Left ventricle myocardium inferior (tissue), 1 donor: ENCODE results near the gene CSTB. TPM values are rescaled to one million over a fixed set of nuclear protein-coding genes. Genes with fewer than 3 reads are reported as not detected.
A peak's percentile ranks its signal among the peaks of the same experiment; 100 is the strongest.

Source experiments
- DNase-seq: peaks from one replicate; pipeline ENCODE4 v3.0.0-alpha.2; 2020
- H3K27ac ChIP-seq: fragments of 200-600 bp; replicated peaks from 2 replicates; pipeline ENCODE4 v1.8.0; 2021
- H3K27me3 ChIP-seq: fragments of 200-600 bp; 2 replicates; pipeline ENCODE4 v1.8.0; 2021; ENCODE audit warnings: low read depth
- H3K36me3 ChIP-seq: fragments of 200-600 bp; 2 replicates; pipeline ENCODE4 v1.8.0; 2021
- H3K4me1 ChIP-seq: fragments of 200-600 bp; 2 replicates; pipeline ENCODE4 v1.8.0; 2021
- H3K4me3 ChIP-seq: fragments of 200-600 bp; 2 replicates; pipeline ENCODE4 v1.8.0; 2021; ENCODE audit warnings: mild to moderate bottlenecking, moderate library complexity
- H3K9me3 ChIP-seq: fragments of 200-600 bp; replicated peaks from 2 replicates; pipeline ENCODE4 v1.8.0; 2021
- CTCF ChIP-seq: fragments of 200-600 bp; IDR thresholded peaks from 2 replicates; pipeline ENCODE4 v1.8.0; 2021; ENCODE audit warnings: antibody characterized with exemption, mild to moderate bottlenecking, borderline replicate concordance
- intact Hi-C: fragments of 100-400 bp; cut with micrococcal nuclease; formaldehyde crosslinking; loops from one replicate; pipeline ENCODE4 v1.11.0; 2022
- total RNA-seq: library from RNA; stranded (reverse); fragmentation: NEBNext Ultra II Directional; extraction: Animal tissue kit (Norgen Biotek cat#: 25700); gene quantifications from one replicate; pipeline ENCODE4 v1.2.1, GENCODE V29; 2021
- donor health status: DM: no; HTN: yes; CAD: no; lungs with severe emphysema.

The CSTB gene
- total RNA-seq, 1 donor from 2014 or later, result 40.6 TPM

- H3K9me3 ChIP-seq, result no peaks in the 10 kb centered on the region
- TF ChIP-seq CTCF, result no peak
- intact Hi-C loops, result no loop called here
- peaks cover 8% of the 10 kb centered on the region for H3K36me3 ChIP-seq
- H3K4me1 ChIP-seq, result peaks cover 59% of the 10 kb centered on the region
- no peaks in the 10 kb centered on the region for H3K27me3 ChIP-seq
- DNase-seq, result no peak
- H3K4me3 ChIP-seq, result no peak overlapping the region
- H3K27ac ChIP-seq, result peak overlapping the region; percentile 36
Measured at GRCh38 chr21:43734131-43734927, 41.8 kb downstream of the CSTB start.

DNA sequence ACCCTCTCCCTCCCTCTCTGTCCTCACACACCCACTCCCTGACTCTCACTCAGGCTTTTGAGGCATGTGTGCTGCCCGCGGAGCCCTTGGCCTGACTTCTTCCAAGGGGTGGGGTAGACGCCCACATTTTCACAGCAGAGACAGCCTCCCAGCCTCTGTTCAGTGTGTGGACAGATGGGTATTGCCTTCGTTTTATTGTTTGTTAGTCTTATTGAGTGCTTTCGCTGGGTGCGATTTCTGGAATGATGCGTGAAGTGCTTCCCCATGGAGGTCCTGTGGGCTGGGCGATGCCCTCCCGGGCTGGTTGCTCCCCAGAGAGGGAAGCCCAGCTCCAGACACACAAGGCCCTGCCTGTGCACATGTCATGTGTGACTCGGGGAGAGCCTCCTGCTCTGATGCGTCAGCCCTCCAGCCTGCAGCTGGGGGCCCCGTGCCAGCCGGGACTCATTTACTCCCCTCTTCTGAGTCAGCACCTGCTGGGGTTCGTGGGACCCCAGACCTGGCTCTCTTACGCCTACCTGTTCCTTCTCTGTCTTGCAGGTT, 42.5 kb downstream of the CSTB start:
- Histone ChIP-seq H3K27ac (no peak overlapping the region), H3K27me3 (no peaks in the 10 kb centered on the region), H3K9me3 (no peaks in the 10 kb centered on the region), H3K36me3 (peaks cover 8% of the 10 kb centered on the region), H3K4me3 (no peak overlapping the region), H3K4me1 (peaks cover 66% of the 10 kb centered on the region)
- DNase-seq, result no peak
- no peak for TF ChIP-seq CTCF
- intact Hi-C loops, result no loop called here

DNA sequence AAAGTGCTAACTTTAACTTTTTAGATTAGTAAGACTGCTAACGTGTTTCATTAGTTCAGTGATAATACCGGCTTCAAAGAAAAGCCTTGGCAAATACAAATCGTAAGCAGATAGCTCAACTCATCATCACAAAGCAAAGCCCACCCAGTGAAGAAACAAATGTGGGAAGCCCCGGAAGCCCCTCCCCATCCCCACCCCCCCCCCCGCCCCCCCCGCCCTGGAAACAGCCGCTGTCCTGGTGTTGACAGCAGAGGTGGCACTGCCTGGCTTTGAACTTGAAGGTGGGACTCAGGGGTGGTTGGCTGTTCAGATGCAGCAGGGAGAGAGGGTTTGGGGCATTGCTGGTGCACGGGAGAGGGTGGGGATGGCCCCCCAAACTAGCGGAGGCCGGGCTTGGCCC, 43.0 kb downstream of the CSTB start:
- intact Hi-C loops, result no loop called here
- TF ChIP-seq CTCF, result no peak
- DNase-seq, result no peak
- H3K9me3 ChIP-seq, result no peaks in the 10 kb centered on the region
- H3K27ac ChIP-seq, result no peak overlapping the region
- peaks cover 71% of the 10 kb centered on the region for H3K4me1 ChIP-seq
- peaks cover 8% of the 10 kb centered on the region for H3K36me3 ChIP-seq
- H3K4me3 ChIP-seq, result no peak overlapping the region
- no peaks in the 10 kb centered on the region for H3K27me3 ChIP-seq

- Histone ChIP-seq H3K36me3 (peaks cover 3% of the 10 kb centered on the region), H3K4me3 (no peak overlapping the region), H3K27me3 (no peaks in the 10 kb centered on the region), H3K27ac (no peak overlapping the region), H3K9me3 (no peaks in the 10 kb centered on the region), H3K4me1 (peaks cover 74% of the 10 kb centered on the region)
- DNase-seq, result no peak
- TF ChIP-seq CTCF, result no peak
- intact Hi-C loops, result no loop called here
Measured at GRCh38 chr21:43731891-43732711, 44.0 kb downstream of the CSTB start.

- no peak overlapping the region for H3K27ac ChIP-seq
Measured at GRCh38 chr21:43731476-43731875, 44.6 kb downstream of the CSTB start.

More at GRCh38 chr21:43731476-43731875, 44.6 kb downstream of the CSTB start:
- Histone ChIP-seq H3K4me1 (peaks cover 79% of the 10 kb centered on the region), H3K9me3 (no peaks in the 10 kb centered on the region), H3K27me3 (no peaks in the 10 kb centered on the region), H3K36me3 (peaks cover 3% of the 10 kb centered on the region), H3K4me3 (no peak overlapping the region)
- DNase-seq, result no peak
- TF ChIP-seq CTCF, result no peak
- intact Hi-C loops, result no loop called here
